Adrenal gland (tissue), 12 donors: ENCODE results near the gene EIF4G3. TPM values are rescaled to one million over a fixed set of nuclear protein-coding genes. Genes with fewer than 3 reads are reported as not detected.
A peak's percentile ranks its signal among the peaks of the same experiment; 100 is the strongest.
"Not testable (repeated sequence)": the region's sequence is repeated elsewhere in the genome, so short reads cannot be mapped to it uniquely, and the experiment has no call there.

Source experiments
- DNase-seq, 7 donors: peaks; one replicate each; pipeline ENCODE4 v3.0.0-alpha.2; 2019 to 2020
- H3K27ac ChIP-seq, 5 donors: fragments of 200-600 bp; sonication (generic) in 4 of 5; 1 replicate in 3 of 5; 2 replicates in 2 of 5; pipeline versions ENCODE4 v1.5.1 to v1.8.0; 2016 to 2020; ENCODE audit warnings: mild to moderate bottlenecking in 1 of 5
- H3K27me3 ChIP-seq: fragments of 200-600 bp; 2 replicates; pipeline ENCODE4 v1.8.0; 2021
- H3K36me3 ChIP-seq, 2 donors: fragments of 200-600 bp; replicated peaks in 1 of 2; 1 replicate in 1 of 2; 2 replicates in 1 of 2; pipeline versions ENCODE4 v1.5.1 to v1.8.0; 2018 to 2022
- H3K4me1 ChIP-seq, 2 donors: fragments of 200-600 bp; replicated peaks in 1 of 2; 1 replicate in 1 of 2; 2 replicates in 1 of 2; pipeline versions ENCODE4 v1.5.1 to v1.8.0; 2018 to 2021
- H3K4me3 ChIP-seq, 4 donors: fragments of 200-600 bp; sonication (generic) in 3 of 4; one replicate each; pipeline ENCODE4 v1.5.1; 2016 to 2018
- H3K9me3 ChIP-seq, 3 donors: fragments of 200-600 bp; sonication (generic) in 1 of 3; replicated peaks in 1 of 3; 1 replicate in 2 of 3; 2 replicates in 1 of 3; pipeline versions ENCODE4 v1.5.1 to v1.8.0; 2016 to 2021
- POLR2A ChIP-seq, 2 donors: fragments of 450-650 bp; IDR thresholded peaks; one replicate each; pipeline ENCODE4 v1.6.1; 2017; ENCODE audit warnings: antibody characterized with exemption in 2 of 2, mild to moderate bottlenecking in 2 of 2, moderate library complexity in 1 of 2
- WGBS, 4 donors: extraction: QIAGEN DNeasy Blood & Tissue Kit in 2 of 4; methylation state at CpG; one replicate each; pipeline versions ENCODE4 v1.1.5 to v1.1.7; 2013 to 2017; 5-methylcytosine and 5-hydroxymethylcytosine counted together
- intact Hi-C, 2 donors: fragments of 100-400 bp; cut with DNase I; formaldehyde crosslinking; loops; one replicate each; pipeline versions ENCODE4 v1.14.1 to v1.15.0; 2022 to 2023
- polyA plus RNA-seq, 3 donors: library from polyadenylated mRNA; stranded (reverse); fragments of 200-250 nt in 2 of 3; fragments of 350-450 nt in 1 of 3; fragmentation: Illumina TruSeq in 1 of 3; extraction: RNeasy Lipid Tissue Mini Kit (QIAGEN cat#74804) in 1 of 3; gene quantifications; one replicate each; pipeline ENCODE4 v1.2.3, GENCODE V29; 2013 to 2014
- total RNA-seq, 9 donors: library from RNA; depleted of rRNA in 4 of 9; stranded (reverse); fragments of >200 nt in 4 of 9; fragments of 120-200 nt in 1 of 9; fragmentation: NEBNext Ultra II Directional in 1 of 9; extraction: Animal tissue kit (Norgen Biotek cat#: 25700) in 1 of 9; gene quantifications; one replicate each; pipeline versions ENCODE4 v1.1.0 to v1.2.4, GENCODE V29; 2013 to 2023
- TF ChIP-seq, protein P1 (sequence below), 6 experiments: fragments of 450-650 bp in 4 of 6; fragments of 200-600 bp in 2 of 6; sonication (generic) in 1 of 6; IDR thresholded peaks; 1 replicate in 5 of 6; 2 replicates in 1 of 6; pipeline versions ENCODE4 v1.5.1 to v1.8.0; 2016 to 2021; ENCODE audit warnings: antibody characterized with exemption in 6 of 6, mild to moderate bottlenecking in 2 of 6, moderate library complexity in 1 of 6
- donor health status: healthy with polysubstance abuse.
- donor health status: Bipolar disorder and iron deficiency.
- donor health status: DM: yes; HTN: yes; CAD: no.
- donor health status: DM: no; HTN: no; CAD: no.
- donor health status: DM: no; HTN: no; CAD: no.
- donor health status: DM: yes; HTN: yes; CAD: no.

EIF4G3 gene
- total and polyA plus RNA-seq, 12 donors: 30.7 to 58.7 (median 51.6) TPM

DNA sequence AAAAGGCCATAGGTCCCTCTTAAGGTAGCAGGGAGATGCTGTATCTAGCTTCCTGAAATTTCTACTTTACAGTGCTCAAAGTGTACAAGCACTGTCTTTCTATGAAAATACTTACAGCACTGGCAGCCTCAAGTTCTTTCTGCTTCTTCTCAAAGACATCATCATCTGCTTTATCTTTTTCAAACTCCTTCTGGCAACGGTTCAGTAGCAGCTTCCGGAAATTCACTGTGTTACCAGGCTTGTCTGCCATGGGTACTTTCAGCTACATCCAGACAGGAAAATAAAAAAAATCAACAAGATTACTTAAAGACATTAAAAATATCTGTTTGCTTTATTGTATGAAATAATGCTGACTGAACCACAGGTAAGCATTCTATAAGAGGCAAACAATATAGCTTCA, 311.7 kb downstream of the EIF4G3 start:
- peaks cover 0 to 27% of the 10 kb centered on the region in 2 donors for H3K36me3 ChIP-seq
- no peaks in the 10 kb centered on the region for H3K27me3 ChIP-seq
- H3K4me1 ChIP-seq: no peaks in the 10 kb centered on the region
- no peak overlapping the region for H3K4me3 ChIP-seq
- 83 to 91% (median 87%) methylated on average over 2 of the region's 2 CpGs for WGBS, 4 donors
- TF ChIP-seq POLR2A (IDR thresholded peaks at IDR 0.05): no peak
- TF ChIP-seq, protein P1, sequence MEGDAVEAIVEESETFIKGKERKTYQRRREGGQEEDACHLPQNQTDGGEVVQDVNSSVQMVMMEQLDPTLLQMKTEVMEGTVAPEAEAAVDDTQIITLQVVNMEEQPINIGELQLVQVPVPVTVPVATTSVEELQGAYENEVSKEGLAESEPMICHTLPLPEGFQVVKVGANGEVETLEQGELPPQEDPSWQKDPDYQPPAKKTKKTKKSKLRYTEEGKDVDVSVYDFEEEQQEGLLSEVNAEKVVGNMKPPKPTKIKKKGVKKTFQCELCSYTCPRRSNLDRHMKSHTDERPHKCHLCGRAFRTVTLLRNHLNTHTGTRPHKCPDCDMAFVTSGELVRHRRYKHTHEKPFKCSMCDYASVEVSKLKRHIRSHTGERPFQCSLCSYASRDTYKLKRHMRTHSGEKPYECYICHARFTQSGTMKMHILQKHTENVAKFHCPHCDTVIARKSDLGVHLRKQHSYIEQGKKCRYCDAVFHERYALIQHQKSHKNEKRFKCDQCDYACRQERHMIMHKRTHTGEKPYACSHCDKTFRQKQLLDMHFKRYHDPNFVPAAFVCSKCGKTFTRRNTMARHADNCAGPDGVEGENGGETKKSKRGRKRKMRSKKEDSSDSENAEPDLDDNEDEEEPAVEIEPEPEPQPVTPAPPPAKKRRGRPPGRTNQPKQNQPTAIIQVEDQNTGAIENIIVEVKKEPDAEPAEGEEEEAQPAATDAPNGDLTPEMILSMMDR (IDR thresholded peaks at IDR 0.05): no peak
- no peaks in the 10 kb centered on the region for H3K9me3 ChIP-seq
- intact Hi-C loops: no loop called here
- no peak for DNase-seq
- H3K27ac ChIP-seq: no peak overlapping the region

DNA sequence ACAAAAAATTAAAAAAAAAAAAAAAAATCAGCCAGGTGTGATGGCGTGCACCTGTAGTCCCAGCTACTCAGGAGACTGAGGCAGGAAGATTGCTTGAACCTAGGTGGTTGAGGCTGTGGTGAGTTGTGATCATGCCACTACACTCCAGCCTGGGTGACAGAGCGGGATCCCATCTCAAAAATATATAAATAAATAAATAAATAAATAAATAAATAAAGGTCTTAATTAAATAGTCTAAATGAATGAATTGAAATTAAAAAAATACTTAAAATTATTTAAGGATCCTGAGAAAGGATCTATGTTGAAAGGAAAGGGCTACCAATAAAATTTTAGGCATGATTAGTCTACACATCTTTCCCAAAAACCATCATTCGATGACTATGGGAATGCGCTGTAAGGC, 322.2 kb downstream of the EIF4G3 start:
- WGBS, 4 donors: 95 to 100% (median 97%) methylated on average over 4 of the region's 4 CpGs
- no peak overlapping the region for H3K27ac ChIP-seq
- no peak for DNase-seq
- H3K36me3 ChIP-seq: peaks cover 0 to 71% of the 10 kb centered on the region in 2 donors
- intact Hi-C loops: loop anchor here in 1 of 2 donors (10.0 kb wide), 1 partner anchor 90 kb away; no protein-coding TSS in a partner anchor
- H3K9me3 ChIP-seq: no peaks in the 10 kb centered on the region
- no peaks in the 10 kb centered on the region for H3K27me3 ChIP-seq
- H3K4me3 ChIP-seq: no peak overlapping the region
- H3K4me1 ChIP-seq: no peaks in the 10 kb centered on the region
- TF ChIP-seq, protein P1 (IDR thresholded peaks at IDR 0.05): no peak
- no peak for TF ChIP-seq POLR2A (IDR thresholded peaks at IDR 0.05)

DNA sequence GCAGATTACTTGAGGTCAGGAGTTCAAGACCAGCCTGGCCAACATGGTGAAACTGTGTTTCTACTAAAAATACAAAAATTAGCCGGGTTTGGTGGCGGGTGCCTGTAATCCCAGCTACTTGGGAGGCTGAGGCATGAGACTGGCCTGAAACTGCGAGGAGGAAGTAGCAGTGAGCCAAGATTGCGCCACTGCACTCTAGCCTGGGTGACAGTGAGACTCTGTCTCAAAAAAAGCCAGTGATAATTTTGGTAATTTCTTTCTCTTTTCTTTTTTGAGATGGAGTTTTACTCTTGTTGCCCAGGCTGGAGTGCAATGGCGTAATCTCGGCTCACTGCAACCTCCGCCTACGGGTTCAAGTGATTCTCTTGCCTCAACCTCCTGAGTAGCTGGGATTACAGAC, 324.9 kb downstream of the EIF4G3 start:
- H3K9me3 ChIP-seq, H3K4me3 ChIP-seq, H3K4me1 ChIP-seq, H3K27ac ChIP-seq, H3K27me3 ChIP-seq: not testable (repeated sequence)
- 67 to 82% (median 78%) methylated on average over 8 of the region's 8 CpGs for WGBS, 4 donors
- peak in 1 of 7 donors; percentile 22 for DNase-seq
- intact Hi-C loops: loop anchor here in 1 of 2 donors (10.0 kb wide), 1 partner anchor 87 kb away; no protein-coding TSS in a partner anchor
- H3K36me3 ChIP-seq: peaks cover 0 to 56% of the 10 kb centered on the region in 2 donors

DNA sequence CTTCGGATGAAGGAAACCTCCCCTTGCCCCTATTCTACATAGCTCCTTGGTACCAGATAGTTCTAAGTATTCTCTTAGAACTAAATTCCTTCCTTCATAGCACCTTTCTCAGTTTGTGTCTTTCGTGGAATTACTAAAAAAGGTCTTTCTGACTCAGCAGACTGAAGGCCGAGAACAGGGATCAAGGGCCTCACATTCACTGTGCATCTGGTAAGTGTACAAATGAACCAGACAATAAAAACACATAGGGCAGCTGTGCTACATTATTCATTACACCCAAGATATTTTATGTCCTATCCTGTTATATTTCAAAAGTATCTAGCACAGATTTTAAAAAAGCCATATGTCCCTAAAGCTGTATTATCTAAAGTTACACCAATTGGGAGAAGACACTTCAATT, 326.7 kb downstream of the EIF4G3 start:
- TF ChIP-seq POLR2A (IDR thresholded peaks at IDR 0.05): no peak
- TF ChIP-seq, protein P1 (IDR thresholded peaks at IDR 0.05): no peak
- Histone ChIP-seq H3K4me1 (no peaks in the 10 kb centered on the region), H3K9me3 (no peaks in the 10 kb centered on the region), H3K27ac (no peak overlapping the region), H3K27me3 (no peaks in the 10 kb centered on the region), H3K4me3 (no peak overlapping the region), H3K36me3 (peaks cover 0 to 39% of the 10 kb centered on the region in 2 donors)
- intact Hi-C loops: loop anchor here in 1 of 2 donors (10.0 kb wide), 1 partner anchor 85 kb away; no protein-coding TSS in a partner anchor
- no peak for DNase-seq
- 54 to 61% (median 57%) methylated on average over 3 of the region's 3 CpGs for WGBS, 4 donors

DNA sequence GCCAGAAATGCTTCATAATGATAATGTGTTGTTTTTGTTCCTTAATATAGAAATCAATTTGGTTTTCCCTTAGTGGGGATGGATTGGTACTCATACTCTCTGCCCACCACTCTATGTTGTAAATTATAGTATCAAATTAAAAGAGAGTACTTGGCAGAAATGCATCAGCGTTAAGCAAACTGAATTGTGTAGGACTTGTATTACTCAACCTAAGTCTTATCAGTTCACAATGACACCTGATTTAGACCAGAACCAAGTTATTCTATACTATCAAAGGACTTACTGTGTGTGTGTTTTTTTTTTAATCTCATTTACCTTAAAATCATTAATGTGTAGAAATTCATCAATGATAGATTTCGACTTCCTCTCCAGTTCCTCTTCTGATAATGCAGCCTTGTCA, 327.6 kb downstream of the EIF4G3 start:
- no peaks in the 10 kb centered on the region for H3K4me1 ChIP-seq
- intact Hi-C loops: no loop called here
- H3K27me3 ChIP-seq: no peaks in the 10 kb centered on the region
- TF ChIP-seq, protein P1 (IDR thresholded peaks at IDR 0.05): no peak
- TF ChIP-seq POLR2A (IDR thresholded peaks at IDR 0.05): no peak
- DNase-seq: no peak
- H3K27ac ChIP-seq: no peak overlapping the region
- no peak overlapping the region for H3K4me3 ChIP-seq
- no peaks in the 10 kb centered on the region for H3K9me3 ChIP-seq
- H3K36me3 ChIP-seq: peaks cover 0 to 39% of the 10 kb centered on the region in 2 donors
- 84 to 90% (median 87%) methylated on average over 2 of the region's 2 CpGs for WGBS, 4 donors
